ENCODE measurements around the gene KCNA1. TPM values are rescaled to one million over a fixed set of nuclear protein-coding genes. Genes with fewer than 3 reads are reported as not detected.

The KCNA1 gene
- polyA plus RNA-seq, 1 donor: 1.0 TPM

DNA sequence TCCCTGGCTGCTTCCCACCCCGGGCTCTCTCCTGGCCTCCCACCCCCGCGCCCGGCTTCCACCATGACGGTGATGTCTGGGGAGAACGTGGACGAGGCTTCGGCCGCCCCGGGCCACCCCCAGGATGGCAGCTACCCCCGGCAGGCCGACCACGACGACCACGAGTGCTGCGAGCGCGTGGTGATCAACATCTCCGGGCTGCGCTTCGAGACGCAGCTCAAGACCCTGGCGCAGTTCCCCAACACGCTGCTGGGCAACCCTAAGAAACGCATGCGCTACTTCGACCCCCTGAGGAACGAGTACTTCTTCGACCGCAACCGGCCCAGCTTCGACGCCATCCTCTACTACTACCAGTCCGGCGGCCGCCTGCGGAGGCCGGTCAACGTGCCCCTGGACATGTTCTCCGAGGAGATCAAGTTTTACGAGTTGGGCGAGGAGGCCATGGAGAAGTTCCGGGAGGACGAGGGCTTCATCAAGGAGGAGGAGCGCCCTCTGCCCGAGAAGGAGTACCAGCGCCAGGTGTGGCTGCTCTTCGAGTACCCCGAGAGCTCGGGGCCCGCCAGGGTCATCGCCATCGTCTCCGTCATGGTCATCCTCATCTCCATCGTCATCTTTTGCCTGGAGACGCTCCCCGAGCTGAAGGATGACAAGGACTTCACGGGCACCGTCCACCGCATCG lies 1.8 kb downstream of the KCNA1 start:
- DNase-seq (ENCODE audit: low read depth): no peak

DNA sequence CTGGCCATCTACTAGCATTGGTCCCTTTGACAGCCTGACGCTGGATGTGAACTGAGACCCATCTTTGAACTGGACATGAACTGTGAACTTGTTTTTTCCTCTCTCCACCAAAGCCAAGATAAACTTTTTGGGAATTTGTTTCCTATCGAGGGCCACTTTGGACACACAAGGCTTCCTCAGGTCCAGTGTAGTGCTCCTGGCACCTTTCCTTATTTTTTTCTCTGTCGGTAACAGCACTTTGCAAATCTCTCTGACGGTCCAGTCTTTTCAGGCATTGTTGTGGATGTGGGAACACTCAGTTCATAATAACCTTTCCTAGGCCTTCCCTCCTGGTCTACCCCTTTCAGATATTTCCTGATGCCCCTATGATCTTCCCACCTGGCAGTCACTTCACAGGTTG lies 5.0 kb downstream of the KCNA1 start:
- DNase-seq (ENCODE audit: low read depth): no peak

GRCh38 chr12:4915752-4916151 lies 6.0 kb downstream of the KCNA1 start:
- no peak for DNase-seq (ENCODE audit: low read depth)

DNA sequence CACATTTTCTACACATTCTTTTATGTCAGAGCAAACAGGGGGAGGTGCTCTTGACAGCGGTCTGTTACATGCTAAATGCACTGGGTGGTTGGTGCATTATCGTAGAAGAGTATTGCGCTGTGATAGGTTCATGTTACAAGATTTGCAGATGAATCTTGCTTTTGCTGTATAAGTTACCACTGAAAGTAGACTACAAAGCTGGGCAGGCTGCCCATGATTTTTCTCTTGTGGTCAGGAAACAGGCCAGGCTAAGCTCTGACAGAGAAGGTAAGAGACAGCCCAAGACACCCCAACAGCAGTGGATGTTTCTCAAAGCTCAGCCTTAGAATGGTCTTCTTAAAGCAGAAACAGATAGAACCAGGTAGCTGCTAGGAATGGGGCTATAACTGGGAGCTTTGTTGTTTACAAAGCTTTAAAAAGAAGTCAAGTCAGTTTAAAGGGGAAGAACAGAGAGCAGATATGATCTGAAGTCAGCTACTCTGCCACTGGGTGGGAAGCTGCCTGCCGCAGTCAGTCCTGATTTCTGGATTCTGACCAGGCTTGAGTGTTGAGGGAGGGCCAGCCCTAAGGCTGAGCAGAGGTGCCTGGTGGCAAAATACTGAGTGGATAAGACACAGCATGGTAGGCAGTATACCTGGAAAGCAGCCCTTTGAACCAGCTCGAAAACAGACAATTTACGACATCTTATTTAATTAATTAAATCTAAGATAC lies 9.4 kb downstream of the KCNA1 start:
- no peak for DNase-seq (ENCODE audit: low read depth)

- no peak for DNase-seq (ENCODE audit: low read depth)
Measured at GRCh38 chr12:4932576-4932975, 22.9 kb downstream of the KCNA1 start.

DNA sequence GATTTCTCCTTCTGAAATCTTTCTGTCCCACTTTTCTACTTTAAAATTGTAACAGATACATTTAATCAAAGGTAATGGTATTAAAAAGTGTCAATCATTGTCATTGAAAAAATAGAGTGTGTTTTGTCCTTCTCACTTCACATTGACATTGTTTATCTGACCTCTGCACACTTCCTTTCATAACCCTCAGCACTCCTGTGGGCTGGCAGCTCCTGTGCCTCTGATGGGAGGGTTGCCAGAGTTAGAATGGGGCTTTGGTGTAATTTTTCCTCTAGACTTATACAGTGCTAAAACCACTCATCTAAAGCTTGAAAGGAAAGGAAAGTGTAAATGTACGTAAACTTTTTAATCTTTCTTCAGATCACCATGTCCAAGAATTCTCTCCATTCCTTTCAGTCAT lies 23.7 kb downstream of the KCNA1 start:
- DNase-seq (ENCODE audit: low read depth): no peak

DNA sequence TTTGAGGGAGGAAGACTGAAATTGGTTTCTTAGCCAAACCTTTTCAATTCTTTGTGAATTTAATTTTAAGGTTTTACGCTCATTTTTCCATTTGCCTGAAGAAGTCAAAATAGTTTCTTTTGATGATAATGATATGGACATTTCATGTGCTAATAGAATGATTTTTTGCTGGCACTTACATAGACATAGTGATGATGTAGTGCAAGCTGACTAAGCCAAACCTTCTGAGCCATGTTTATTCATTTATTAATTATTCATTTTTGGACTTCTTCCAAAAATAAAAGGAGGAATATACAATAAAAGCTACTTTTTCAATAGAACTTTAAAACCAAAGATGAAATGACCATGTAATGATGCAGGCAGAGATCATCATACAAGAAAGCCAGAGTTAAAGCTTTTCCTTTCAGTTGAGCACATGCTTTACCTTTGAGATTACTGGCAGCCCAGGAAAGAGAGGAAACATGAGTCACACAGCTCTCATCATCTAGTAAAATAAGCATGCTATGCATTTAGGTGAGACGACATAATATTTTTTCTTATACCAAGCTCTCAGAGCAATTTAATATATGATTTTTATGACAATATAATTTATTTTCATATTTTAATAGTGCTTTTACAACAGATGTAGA lies 24.8 kb downstream of the KCNA1 start:
- no peak for DNase-seq (ENCODE audit: low read depth)

DNA sequence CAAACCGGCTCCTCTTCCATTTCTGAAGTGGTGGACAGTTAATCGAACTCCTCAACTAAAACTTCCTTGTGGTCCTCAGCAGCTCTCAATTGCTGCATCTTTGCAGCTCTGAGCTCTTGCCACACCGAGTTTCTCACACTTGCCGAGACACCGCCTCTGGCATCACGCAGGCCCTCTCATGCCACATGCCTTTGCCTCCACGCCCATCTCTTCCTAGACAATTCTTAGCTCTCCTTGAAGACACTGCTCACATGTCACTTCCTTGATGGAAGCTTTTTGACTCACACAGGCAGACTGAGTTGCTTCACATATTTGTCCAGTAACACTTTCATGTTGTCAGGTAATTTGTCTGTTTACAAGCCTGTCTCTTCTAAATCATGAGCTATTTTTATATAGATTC lies 29.2 kb downstream of the KCNA1 start:
- no peak for DNase-seq (ENCODE audit: low read depth)

- no peak for DNase-seq (ENCODE audit: low read depth)
Measured at GRCh38 chr12:4939418-4940023, 29.8 kb downstream of the KCNA1 start.

- DNase-seq (ENCODE audit: low read depth): no peak
Measured at GRCh38 chr12:4943067-4943937, 33.6 kb downstream of the KCNA1 start.

DNA sequence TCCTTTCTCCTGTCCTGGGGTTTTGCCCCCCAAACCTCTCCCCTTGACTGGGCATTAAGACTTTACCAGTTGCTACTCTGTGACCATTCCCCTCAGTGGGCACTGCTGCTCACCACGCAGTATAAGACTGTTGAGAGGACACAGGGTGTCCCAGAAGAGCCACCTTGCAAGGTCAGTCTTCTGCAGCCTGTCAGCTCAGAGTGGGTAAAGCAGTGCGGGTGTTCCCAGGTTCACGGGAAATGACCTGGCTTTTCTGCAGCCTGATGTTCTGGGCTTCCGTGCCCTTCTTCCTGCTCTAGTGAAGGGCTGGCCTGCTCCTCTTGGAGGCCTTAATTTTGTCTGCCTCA lies 34.2 kb downstream of the KCNA1 start:
- no peak for DNase-seq (ENCODE audit: low read depth)

DNA sequence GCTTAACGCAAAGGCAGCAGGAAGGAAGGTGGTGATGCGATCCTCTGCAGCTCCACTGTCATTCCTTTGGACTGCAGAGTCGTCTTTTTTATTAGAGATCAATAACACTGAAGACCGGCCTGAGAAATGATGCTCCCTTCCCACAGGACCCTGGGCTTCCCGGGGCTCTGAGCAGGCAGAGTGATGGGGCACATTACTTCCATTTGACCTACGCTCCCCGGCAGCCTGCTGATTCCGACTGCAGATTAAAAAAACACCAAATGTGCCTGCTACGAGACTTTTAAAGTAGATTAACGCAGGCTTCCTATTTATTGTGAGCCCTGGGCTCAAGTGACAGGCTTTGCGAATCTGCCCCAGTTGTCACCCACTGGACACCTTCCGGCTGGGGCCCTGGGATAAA lies 37.5 kb downstream of the KCNA1 start:
- no peak for DNase-seq (ENCODE audit: low read depth)

- DNase-seq (ENCODE audit: low read depth): no peak
Measured at GRCh38 chr12:4951083-4951482, 41.4 kb downstream of the KCNA1 start.

GRCh38 chr12:4951601-4952000 lies 41.9 kb downstream of the KCNA1 start:
- no peak for DNase-seq (ENCODE audit: low read depth)

GRCh38 chr12:4954621-4955354 lies 45.1 kb downstream of the KCNA1 start:
- no peak for DNase-seq (ENCODE audit: low read depth)

GRCh38 chr12:4956054-4956453 lies 46.3 kb downstream of the KCNA1 start:
- DNase-seq (ENCODE audit: low read depth): no peak

DNA sequence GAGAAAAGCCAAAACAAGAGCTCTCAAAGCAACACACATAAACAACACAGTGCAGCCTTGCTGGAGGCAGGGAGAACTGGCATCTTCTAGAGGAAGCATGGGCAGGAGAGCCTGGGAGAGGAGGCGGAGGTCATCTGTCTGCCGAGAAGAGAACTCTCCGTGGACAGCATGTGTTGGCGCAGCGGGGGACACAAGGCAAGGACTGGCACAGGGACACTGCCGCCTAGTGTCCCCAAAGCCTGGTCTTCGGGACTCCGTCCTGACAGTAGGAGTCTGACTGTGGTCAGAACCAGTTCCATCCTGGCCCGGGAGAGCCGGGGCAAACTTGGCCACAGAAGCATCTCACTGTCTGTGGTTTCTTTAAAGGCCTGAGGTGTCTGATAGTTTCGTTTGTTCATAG lies 47.3 kb downstream of the KCNA1 start:
- DNase-seq (ENCODE audit: low read depth): no peak

DNA sequence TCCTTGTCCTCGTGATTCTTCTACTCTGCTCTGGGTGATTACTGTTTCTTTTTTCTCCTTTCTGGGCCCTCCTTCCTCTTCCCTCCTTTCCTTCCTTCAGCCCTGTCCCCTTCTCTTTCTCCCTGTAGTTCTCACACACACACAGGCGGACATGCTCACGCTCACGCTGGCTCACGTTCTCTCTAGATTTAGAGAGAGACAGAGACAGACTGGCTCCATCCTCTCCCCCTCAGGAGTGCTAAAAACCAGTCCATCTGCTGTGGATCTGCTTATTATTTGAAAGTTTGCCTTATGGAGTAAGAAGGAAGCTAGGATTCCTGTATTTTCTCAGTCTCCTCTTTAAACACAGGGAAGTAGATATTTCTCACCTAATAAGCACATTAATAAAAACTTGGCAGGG lies 48.1 kb downstream of the KCNA1 start:
- DNase-seq (ENCODE audit: low read depth): no peak

GRCh38 chr12:4958697-4959375 lies 49.1 kb downstream of the KCNA1 start:
- no peak for DNase-seq (ENCODE audit: low read depth)

DNA sequence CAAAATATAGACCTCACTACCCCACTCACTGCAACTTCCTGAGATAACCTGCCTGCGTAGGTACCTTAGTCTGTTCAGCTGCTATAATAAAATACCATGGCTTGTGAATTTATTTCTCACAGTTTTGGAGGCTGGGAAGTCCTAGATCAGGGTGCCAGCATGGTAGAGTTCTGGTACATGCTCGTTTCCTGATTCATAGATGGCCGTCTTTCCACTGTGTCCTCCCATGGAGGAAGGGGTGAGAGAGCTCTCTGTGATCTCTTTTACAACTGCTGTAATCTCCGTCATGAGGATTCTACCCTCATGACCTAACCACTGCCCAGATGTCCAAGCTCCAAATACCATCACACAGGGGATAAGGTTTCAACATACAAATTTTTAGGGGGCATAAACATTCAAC lies 49.7 kb downstream of the KCNA1 start:
- no peak for DNase-seq (ENCODE audit: low read depth)

GRCh38 chr12:4960030-4960429 lies 50.3 kb downstream of the KCNA1 start:
- DNase-seq (ENCODE audit: low read depth): no peak
